DOHH2 (cell line): ENCODE results near the gene STK36.

Experiments used
- H3F3A ChIP-seq: fragments of 200-600 bp; sonication (generic), shearing (Covaris generic); 2 replicates; pipeline ENCODE4 v1.6.0; 2016; ENCODE audit warnings: antibody characterized with exemption, mild to moderate bottlenecking; ENCODE audit not compliant: control insufficient read depth, insufficient read depth
- H3K27ac ChIP-seq: fragments of 200-600 bp; sonication (generic); 2 replicates; pipeline ENCODE4 v1.5.1; 2014; ENCODE audit warnings: low read depth, mild to moderate bottlenecking, low read length, moderate library complexity
- H3K27me3 ChIP-seq: fragments of 200-600 bp; sonication (generic); 2 replicates; pipeline ENCODE4 v1.6.1; 2014; ENCODE audit warnings: mild to moderate bottlenecking, low read length, mixed read lengths; ENCODE audit not compliant: control insufficient read depth
- H3K36me3 ChIP-seq: fragments of 200-600 bp; sonication (generic); 2 replicates; pipeline ENCODE4 v1.6.1; 2014; ENCODE audit warnings: mild to moderate bottlenecking, low read length, moderate library complexity, mixed read lengths; ENCODE audit not compliant: control insufficient read depth
- H3K4me1 ChIP-seq: fragments of 200-600 bp; sonication (generic); 2 replicates; pipeline ENCODE4 v1.6.1; 2014; ENCODE audit warnings: mild to moderate bottlenecking, low read length, mixed read lengths; ENCODE audit not compliant: control insufficient read depth
- H3K4me2 ChIP-seq: fragments of 200-600 bp; sonication (generic); 2 replicates; pipeline ENCODE4 v1.6.0; 2014; ENCODE audit warnings: mild to moderate bottlenecking, low read length, moderate library complexity
- H3K4me3 ChIP-seq: fragments of 200-600 bp; sonication (generic); 2 replicates; pipeline ENCODE4 v1.5.1; 2014; ENCODE audit warnings: mild to moderate bottlenecking, low read length, mixed read lengths
- H3K79me2 ChIP-seq: fragments of 200-600 bp; sonication (generic); 2 replicates; pipeline ENCODE4 v1.6.1; 2014; ENCODE audit warnings: mild to moderate bottlenecking, low read length, mixed read lengths; ENCODE audit not compliant: control insufficient read depth
- H3K9me2 ChIP-seq: fragments of 200-600 bp; sonication (generic); replicated peaks from 2 replicates; pipeline ENCODE4 v1.6.1; 2014; ENCODE audit warnings: mild to moderate bottlenecking, low read length, mixed read lengths; ENCODE audit not compliant: control insufficient read depth
- H3K9me3 ChIP-seq: fragments of 200-600 bp; sonication (generic); 2 replicates; pipeline ENCODE4 v1.6.1; 2014; ENCODE audit warnings: antibody characterized with exemption, low read length, mixed read lengths; ENCODE audit not compliant: control insufficient read depth, insufficient read depth
- H4K20me1 ChIP-seq: fragments of 200-600 bp; sonication (generic); 2 replicates; pipeline ENCODE4 v1.6.0; 2014; ENCODE audit warnings: low read depth, mild to moderate bottlenecking, antibody characterized with exemption, low read length, moderate library complexity; ENCODE audit not compliant: control insufficient read depth, insufficient read depth
- EZH2phosphoT487 ChIP-seq: fragments of 200-600 bp; sonication (generic); IDR thresholded peaks from 2 replicates; pipeline ENCODE4 v1.6.1; 2017; ENCODE audit warnings: borderline replicate concordance, mild to moderate bottlenecking, antibody characterized with exemption, low read length, moderate library complexity, mixed read lengths
- TF ChIP-seq, protein P1 (sequence below): fragments of 200-600 bp; sonication (generic); IDR thresholded peaks from one replicate; pipeline ENCODE4 v1.5.1; 2014; ENCODE audit warnings: antibody characterized with exemption, mild to moderate bottlenecking, low read depth, low read length; ENCODE audit not compliant: poor library complexity, severe bottlenecking

Gene STK36, protein sequence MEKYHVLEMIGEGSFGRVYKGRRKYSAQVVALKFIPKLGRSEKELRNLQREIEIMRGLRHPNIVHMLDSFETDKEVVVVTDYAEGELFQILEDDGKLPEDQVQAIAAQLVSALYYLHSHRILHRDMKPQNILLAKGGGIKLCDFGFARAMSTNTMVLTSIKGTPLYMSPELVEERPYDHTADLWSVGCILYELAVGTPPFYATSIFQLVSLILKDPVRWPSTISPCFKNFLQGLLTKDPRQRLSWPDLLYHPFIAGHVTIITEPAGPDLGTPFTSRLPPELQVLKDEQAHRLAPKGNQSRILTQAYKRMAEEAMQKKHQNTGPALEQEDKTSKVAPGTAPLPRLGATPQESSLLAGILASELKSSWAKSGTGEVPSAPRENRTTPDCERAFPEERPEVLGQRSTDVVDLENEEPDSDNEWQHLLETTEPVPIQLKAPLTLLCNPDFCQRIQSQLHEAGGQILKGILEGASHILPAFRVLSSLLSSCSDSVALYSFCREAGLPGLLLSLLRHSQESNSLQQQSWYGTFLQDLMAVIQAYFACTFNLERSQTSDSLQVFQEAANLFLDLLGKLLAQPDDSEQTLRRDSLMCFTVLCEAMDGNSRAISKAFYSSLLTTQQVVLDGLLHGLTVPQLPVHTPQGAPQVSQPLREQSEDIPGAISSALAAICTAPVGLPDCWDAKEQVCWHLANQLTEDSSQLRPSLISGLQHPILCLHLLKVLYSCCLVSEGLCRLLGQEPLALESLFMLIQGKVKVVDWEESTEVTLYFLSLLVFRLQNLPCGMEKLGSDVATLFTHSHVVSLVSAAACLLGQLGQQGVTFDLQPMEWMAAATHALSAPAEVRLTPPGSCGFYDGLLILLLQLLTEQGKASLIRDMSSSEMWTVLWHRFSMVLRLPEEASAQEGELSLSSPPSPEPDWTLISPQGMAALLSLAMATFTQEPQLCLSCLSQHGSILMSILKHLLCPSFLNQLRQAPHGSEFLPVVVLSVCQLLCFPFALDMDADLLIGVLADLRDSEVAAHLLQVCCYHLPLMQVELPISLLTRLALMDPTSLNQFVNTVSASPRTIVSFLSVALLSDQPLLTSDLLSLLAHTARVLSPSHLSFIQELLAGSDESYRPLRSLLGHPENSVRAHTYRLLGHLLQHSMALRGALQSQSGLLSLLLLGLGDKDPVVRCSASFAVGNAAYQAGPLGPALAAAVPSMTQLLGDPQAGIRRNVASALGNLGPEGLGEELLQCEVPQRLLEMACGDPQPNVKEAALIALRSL (N-terminal part only)

DNA sequence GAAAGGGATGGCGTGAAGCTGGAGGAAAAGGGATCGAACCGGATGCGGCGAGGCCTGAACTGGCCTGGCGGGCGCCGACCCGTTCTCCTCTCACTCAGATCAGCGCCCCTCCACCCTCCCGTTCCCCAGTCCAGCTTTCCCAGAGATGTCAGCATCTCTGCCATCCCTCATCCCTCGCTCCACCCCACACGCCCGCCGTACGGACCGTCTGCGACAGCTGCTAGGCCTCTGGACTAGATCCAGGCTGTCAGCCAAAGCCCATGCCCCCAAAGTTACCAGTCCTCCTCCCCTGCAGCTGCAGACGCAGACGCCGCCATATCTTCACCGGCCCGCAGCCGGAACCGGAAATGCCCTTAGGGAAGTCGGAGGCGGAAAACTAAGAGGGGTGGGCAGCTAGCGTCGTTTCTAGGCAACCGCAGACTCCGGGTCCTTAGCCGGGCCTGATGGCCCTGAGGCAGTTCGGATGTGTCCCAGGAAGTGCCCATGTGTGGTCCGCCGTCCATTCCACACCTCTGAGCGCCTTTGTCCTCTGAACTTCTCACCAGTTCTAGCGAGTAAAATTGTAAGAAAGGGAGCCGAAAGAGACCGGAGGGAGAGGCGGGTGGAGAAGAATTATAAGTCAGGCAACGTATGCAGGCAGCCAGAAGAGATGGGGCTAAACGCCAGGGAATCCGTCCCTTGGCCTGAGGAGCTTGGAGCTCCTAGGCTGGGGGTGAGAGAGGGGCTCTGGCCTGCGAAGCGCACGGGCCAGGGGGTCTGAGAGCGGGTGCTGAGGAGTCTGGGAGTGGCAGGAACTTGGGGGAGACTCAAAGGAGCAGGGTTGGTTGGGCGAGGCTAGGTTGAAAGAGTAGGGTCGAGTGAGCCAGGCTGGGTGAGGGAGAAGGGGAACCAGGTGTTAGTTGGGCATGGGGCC, at the start of gene STK36, which contains the start of gene RNF25:
Gene STK36, plus strand, starts transcription at position 433 of the 913 bp plus-strand sequence. CDS start 744 bp downstream, outside the sequence.
Gene RNF25, minus strand, starts transcription at position 349 of the 913 bp plus-strand sequence. Its CDS starts 32 bp downstream, at position 317.
- peaks cover 17% of the 10 kb centered on the region for H3K4me1 ChIP-seq
- H3K9me2 ChIP-seq, result no peaks in the 10 kb centered on the region
- no peaks in the 10 kb centered on the region for H3F3A ChIP-seq
- H3K4me3 ChIP-seq, result peak within 1 kb of the TSS; percentile 100
- no peaks in the 10 kb centered on the region for H3K27me3 ChIP-seq
- H3K27ac ChIP-seq, result peak within 1 kb of the TSS; percentile 48
- H3K9me3 ChIP-seq, result no peaks in the 10 kb centered on the region
- H3K4me2 ChIP-seq, result peak within 1 kb of the TSS; percentile 87
- peaks cover 30% of the 10 kb centered on the region for H3K79me2 ChIP-seq
- H3K36me3 ChIP-seq, result peaks cover 21% of the 10 kb centered on the region
- H4K20me1 ChIP-seq, result no peaks in the 10 kb centered on the region
- TF ChIP-seq EZH2phosphoT487, result no peak
- TF ChIP-seq, protein P1, sequence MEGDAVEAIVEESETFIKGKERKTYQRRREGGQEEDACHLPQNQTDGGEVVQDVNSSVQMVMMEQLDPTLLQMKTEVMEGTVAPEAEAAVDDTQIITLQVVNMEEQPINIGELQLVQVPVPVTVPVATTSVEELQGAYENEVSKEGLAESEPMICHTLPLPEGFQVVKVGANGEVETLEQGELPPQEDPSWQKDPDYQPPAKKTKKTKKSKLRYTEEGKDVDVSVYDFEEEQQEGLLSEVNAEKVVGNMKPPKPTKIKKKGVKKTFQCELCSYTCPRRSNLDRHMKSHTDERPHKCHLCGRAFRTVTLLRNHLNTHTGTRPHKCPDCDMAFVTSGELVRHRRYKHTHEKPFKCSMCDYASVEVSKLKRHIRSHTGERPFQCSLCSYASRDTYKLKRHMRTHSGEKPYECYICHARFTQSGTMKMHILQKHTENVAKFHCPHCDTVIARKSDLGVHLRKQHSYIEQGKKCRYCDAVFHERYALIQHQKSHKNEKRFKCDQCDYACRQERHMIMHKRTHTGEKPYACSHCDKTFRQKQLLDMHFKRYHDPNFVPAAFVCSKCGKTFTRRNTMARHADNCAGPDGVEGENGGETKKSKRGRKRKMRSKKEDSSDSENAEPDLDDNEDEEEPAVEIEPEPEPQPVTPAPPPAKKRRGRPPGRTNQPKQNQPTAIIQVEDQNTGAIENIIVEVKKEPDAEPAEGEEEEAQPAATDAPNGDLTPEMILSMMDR, result no peak

DNA sequence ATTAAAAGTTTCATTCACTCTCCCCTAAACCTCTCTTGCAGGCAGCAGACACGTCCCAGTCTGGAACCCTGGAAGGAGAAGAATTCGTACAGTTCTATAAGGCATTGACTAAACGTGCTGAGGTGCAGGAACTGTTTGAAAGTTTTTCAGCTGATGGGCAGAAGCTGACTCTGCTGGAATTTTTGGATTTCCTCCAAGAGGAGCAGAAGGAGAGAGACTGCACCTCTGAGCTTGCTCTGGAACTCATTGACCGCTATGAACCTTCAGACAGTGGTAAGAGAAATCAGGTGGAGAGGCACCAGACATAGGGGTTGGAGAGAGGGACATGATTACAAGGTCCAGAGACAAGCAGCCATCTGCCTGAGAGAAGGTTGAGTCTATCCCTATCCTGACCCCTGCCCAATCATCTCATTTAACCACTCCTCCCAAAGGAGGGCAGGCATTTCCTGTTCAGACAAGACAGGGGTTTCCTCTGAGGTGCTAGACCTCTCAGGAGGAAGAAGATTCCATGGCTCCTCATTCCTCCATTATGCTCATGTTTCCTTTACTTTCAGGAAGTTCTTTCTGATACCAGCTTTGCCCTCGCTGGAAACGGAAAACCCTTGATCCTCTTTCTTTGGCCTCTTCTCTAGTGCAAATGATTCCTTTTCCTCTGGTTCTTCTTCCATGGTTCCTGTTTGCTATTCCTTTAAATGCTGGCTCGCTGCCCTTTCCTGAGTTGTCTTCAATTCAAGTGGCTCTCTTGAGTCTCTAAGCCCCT, 49.1 kb upstream of the STK36 start:
- no peak overlapping the region for H3K27ac ChIP-seq
- H3K4me1 ChIP-seq, result peaks cover 11% of the 10 kb centered on the region
- no peaks in the 10 kb centered on the region for H3K9me2 ChIP-seq
- H3K79me2 ChIP-seq, result no peaks in the 10 kb centered on the region
- no peaks in the 10 kb centered on the region for H3F3A ChIP-seq
- no peaks in the 10 kb centered on the region for H3K36me3 ChIP-seq
- TF ChIP-seq, protein P1, result no peak
- TF ChIP-seq EZH2phosphoT487, result no peak
- H3K9me3 ChIP-seq, result no peaks in the 10 kb centered on the region
- no peak overlapping the region for H3K4me3 ChIP-seq
- H3K4me2 ChIP-seq, result peak overlapping the region; percentile 34
- H3K27me3 ChIP-seq, result no peaks in the 10 kb centered on the region
- H4K20me1 ChIP-seq, result no peaks in the 10 kb centered on the region
